Stimulated activated CD8-positive, alpha-beta memory T cell treated with anti-CD3 and anti-CD28 coated beads, Interleukin-15, amount 100 ng/mL, for 1 hour (primary cell): Measurements from ENCODE around the gene ZNF121.
"Not testable (repeated sequence)": the region's sequence is repeated elsewhere in the genome, so short reads cannot be mapped to it uniquely, and the experiment has no call there.

Experiments used
- DNase-seq: peaks from one replicate; pipeline ENCODE4 v3.0.0-alpha.2; 2020; ENCODE audit warnings: low read depth

Gene ZNF121

DNA sequence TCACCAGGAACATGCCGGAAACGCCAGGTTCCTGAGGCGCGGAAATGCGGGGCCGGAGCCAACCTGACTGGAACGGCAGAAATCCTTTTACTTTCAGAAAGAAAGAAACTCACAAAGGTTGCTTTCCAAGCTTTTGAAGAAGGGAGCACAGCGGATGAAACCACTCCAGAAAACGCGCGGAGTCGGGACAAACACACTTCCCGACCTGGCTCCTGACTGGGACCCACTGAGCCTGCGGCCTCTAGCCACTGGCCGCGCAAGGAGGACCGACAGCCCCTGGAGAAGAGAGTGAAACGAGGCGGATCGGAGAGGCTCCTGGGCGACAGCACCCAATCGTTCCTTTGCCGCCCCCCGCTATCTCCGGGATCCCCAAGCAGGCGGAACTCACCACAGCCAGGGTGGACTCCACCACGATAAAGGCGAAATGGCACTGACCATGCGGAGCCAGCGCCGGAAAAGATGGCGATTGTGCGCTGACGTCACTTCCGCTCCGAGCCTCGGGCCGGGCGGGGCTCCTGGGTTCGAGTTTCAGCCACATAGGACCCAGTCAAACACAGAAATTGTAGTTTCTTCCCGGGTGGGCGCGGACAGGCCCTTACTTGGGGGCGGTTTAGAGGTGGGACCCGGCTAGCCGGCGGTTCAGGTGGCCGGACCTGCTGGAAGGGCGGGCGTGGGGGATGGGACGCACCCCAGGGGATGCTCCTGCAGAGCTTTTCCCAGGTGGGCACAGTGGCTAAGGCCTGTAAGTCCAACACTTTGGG lies at the start of gene ZNF121:
Gene ZNF121, minus strand, starts transcription at position 432 of the 761 bp plus-strand sequence. CDS start 16,407 bp downstream, outside the sequence.
- peak; percentile 70 for DNase-seq

DNA sequence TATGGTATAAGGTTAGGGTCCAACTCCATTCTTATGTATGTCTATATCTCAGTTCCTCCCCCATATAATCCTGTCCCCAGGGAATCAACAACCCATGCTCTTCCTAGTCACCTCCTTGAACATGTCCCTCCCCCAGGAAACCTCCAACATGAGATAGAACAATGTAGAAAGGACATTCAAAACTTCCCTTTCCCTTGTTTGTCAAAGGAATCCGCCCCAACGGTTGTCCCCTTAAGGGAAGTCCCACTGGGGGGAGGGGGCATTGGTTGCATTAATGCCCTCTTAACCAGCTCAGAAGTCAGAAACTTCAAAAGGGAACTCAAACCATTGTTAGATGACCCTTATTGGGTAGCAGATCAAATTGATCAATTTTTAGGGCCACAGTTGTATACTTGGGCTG lies 43.6 kb upstream of the ZNF121 start:
- no peak for DNase-seq

DNA sequence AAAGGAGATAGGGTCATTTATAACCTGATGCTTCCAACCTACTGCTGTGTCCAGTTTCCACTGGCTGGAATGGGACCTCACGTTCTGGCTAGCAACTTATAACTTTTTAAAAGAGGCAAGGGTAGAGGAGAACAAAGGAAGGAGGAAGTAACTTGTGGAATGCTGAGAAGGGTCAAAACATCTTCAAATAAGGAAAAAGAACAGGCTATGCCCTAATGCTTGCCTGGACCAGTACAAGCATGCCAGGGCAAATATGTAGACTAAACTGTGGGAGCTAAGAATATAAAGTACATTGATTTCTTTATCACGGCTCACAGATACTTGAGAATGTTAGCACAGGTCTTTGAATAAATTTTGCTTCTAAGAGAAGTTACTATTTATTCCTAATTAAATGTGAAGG lies 38.2 kb upstream of the ZNF121 start:
- DNase-seq: no peak

DNA sequence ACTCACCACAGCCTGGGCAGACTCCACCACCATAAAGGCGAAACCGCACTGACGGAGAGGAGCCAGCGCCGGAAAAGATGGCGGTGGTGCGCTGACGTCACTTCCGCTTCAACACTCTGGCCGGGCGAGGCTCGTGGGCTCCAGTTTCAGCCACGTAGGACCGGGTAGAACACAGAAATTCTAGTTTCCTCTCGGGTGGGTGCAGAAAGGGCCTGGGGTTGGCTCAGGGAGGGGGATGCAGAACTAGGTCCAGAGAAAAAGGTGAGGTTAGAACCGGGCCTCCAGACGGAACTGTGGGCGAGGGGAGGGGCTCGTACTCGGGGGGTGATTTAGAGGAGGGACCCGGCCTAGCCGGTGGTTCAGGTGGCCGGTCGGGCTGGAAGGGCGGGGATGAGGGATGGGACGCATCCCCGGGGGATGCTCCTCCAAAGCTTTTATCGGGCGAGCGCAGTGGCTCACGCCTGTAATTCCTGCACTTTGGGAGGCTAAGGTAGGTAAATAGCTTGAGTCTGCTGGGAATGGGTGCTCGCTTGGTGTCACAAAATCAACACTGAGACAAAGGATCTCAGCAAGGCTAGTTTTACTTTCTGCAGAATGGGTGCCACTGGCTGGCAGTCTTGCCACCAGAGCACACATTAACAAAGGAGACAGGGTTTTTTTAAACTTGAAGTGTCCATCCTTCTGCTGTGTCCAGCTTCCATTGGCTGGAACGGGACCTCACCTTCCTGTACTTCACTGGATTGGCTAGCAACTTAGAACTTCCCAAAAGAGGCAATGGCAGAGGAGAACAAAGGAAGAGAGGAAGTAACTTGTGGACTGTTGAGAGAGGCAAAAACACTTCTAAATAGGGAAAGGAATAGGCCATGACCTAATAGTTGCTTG lies 37.1 kb upstream of the ZNF121 start, which contains the start of gene ZNF561:
Gene ZNF561, minus strand, starts transcription at position 77 of the 882 bp plus-strand sequence. CDS start 1,776 bp downstream, outside the sequence.
- DNase-seq: peak; percentile 81

GRCh38 chr19:9620842-9621155 lies 36.5 kb upstream of the ZNF121 start:
- DNase-seq: no peak

DNA sequence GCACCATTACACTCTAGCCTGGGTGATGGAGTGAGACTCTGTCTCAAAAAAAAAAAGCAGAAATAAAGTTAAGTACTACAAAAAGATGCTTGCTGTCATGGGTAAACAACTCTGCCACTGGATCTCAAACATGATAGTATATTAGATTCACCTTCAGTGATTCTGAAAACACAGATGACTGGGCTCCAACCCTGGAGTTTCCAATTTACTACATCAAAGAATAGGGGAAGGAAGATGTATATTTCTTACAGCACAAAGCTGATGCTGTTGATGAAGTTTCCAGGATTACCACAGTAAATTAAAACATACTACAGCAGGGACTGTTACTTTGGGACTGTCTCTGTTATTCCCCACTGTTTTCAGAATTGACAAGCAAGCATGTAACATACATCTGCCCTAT lies 31.5 kb upstream of the ZNF121 start:
- no peak for DNase-seq

GRCh38 chr19:9610484-9611113 lies 26.3 kb upstream of the ZNF121 start:
- no peak for DNase-seq

DNA sequence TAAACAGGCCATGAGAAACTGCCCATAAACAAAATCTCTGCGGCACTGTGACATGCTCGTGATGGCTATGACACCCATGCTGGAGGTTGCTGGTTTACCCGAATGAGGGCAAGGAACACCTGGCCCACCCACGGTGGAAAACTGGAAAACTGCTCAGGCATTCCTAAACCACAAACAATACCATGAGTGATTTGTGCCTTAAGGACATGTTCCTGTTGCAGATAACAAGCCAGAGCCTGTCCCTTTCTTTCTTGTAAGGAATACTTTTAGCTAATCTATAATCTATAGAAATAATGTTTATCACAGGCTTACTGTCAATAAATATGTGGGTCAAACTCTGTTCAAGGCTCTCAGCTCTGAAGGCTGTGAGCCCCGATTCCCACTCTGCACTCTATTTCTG lies 24.6 kb upstream of the ZNF121 start:
- no peak for DNase-seq

GRCh38 chr19:9597027-9597426 lies 12.7 kb upstream of the ZNF121 start:
- no peak for DNase-seq

- DNase-seq: peak; percentile 66
These were observed 2.5 kb upstream of the ZNF121 start for GRCh38 chr19:9586764-9587163.

GRCh38 chr19:9582081-9582725 lies 2.1 kb downstream of the ZNF121 start:
- DNase-seq: not testable (repeated sequence)

DNA sequence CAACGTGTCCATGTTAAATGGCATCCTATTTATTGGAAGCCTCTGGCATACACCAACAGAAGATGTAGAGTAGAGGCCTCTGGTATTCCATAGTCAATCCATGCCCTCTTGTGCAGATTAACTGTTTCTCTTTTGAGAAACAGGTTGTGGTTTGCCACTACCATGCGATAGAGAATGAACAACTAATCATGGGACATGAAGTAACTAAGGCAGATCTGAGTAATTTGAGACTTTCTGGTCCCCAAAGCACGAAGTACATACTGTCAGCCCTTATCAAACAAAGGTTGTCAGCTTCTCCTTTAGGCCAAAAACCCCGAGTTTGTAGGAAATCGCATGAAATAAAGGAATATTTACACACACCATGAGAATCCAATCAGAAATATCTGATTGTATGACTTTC lies 3.6 kb downstream of the ZNF121 start:
- DNase-seq: no peak

- DNase-seq: no peak
These were observed 14.0 kb downstream of the ZNF121 start for GRCh38 chr19:9570255-9570654.

DNA sequence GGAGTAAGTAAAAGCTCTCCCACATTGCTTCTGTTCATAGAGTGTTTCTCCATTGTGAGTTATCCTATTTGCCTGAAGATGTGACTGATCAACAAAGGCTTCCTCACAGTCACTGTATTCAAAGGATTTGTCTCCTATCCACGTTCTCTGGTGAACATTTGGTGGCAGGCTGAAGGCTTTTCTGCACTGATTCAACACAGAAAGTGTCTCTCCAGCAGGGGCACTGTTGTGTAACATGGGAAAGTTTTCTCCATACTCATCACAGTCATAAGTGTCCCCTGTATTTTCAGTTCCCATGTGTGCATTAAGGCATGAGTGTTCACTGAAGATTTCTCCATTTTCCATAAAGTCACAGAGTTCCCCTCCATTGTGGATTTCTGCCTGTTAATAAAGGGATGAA lies 17.6 kb downstream of the ZNF121 start:
- no peak for DNase-seq

GRCh38 chr19:9565900-9566705 lies 18.2 kb downstream of the ZNF121 start:
- DNase-seq: no peak

DNA sequence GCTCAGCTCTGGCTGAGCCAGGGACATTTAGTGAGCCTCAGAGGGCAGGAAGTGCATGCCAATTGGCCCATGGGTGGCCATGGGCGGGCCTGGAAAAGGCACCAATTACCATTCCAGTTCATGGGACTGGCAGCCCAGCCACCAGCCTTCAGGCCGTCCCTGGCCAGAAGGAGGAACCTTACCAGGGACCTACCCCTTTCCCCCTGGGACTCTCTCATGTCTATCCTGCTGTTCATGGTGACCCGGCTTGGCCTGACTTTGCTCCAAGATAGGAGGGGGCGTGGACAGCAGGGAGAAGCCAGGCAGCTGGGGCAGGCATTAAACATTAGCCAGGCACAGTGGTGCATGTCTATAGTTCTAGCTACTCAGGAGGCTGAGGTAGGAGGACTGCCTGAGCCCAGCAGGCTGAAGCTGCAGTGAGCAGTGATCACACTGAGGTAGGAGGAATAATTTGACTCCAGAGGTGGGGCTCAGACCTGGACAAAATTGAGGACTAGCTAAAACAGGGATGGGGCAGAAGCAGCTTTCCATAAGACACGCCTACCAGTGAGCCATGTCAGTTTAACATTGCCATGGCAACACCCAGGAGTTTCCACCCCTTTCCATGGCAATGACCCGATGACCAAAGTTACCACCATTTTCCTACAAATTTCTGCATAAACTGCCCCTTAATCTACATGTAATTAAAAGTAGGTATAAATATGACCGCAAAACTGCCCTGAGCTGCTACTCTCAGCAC lies 31.6 kb downstream of the ZNF121 start:
- DNase-seq: no peak

GRCh38 chr19:9547870-9548269 lies 36.4 kb downstream of the ZNF121 start:
- no peak for DNase-seq

GRCh38 chr19:9541281-9541680 lies 43.0 kb downstream of the ZNF121 start:
- DNase-seq: not testable (repeated sequence)

GRCh38 chr19:9539921-9540320 lies 44.4 kb downstream of the ZNF121 start:
- DNase-seq: not testable (repeated sequence)

DNA sequence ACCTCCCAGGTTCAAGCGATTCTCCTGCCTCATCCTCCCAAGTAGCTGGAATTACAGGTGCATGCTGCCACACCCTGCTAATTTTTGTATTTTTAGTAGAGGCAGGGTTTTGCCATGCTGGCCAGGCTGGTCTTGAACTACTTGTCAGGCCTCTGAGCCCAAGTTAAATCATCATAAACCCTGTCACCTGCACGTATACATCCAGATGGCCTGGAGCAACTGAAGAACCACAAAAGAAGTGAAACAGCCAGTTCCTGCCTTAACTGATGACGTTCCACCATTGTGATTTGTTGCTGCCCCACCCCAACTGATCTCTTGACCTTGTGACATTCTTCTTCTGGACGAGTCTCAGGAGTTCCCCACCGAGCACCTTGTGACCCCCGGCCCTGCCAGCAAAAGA lies 45.1 kb downstream of the ZNF121 start:
- DNase-seq: not testable (repeated sequence)
